ENCODE results near the gene LIPH. TPM values are rescaled to one million over a fixed set of nuclear protein-coding genes. Genes with fewer than 3 reads are reported as not detected.

Gene LIPH
- total and polyA plus RNA-seq, 2 of the 8 experiments (the other 6 are each of a cell fraction or from before 2014, with no cell fraction given): 0.08 TPM; not detected in 1

DNA sequence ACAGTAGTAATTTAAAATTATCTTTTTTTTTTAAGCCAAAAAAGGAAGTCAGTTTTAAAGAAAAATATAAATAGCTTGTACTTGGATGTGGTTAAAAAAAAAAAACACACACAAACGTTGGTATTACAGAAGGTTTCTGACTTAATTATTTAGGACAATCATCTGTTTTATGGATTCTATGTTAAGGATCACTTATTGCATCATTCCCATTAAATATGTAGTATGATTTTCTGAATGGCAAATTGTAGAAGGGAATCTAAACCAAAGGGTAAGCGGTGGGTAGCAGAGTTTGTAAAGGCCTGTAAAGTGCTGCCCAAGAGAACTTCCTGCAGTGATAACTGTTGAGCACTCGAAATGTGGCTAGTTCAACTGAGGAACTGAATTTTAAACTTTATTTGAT is 41.7 kb upstream of the LIPH start (continued):
- TF ChIP-seq RBBP5 (IDR thresholded peaks at IDR 0.05; ENCODE audit: borderline replicate concordance, low read depth, low read length): no peak

All from H1 (cell line).